ENCODE results near the gene C17orf67.

GRCh38 chr17:56795221-56795865, 38.4 kb downstream of the C17orf67 start:
- no peak for TF ChIP-seq TEAD4 (IDR thresholded peaks at IDR 0.05; ENCODE audit: low read depth, low read length)
- no peak for TF ChIP-seq CTCF (IDR thresholded peaks at IDR 0.05; ENCODE audit: control extremely low read depth in 1 of 3, insufficient read depth in 1 of 3, low read depth in 1 of 3, low read length in 3 of 3)
- TF ChIP-seq HDAC2 (IDR thresholded peaks at IDR 0.05; ENCODE audit: borderline replicate concordance in 1 of 2, low read depth in 2 of 2, low read length in 2 of 2) = no peak
- TF ChIP-seq MAX (IDR thresholded peaks at IDR 0.05) = no peak
- TF ChIP-seq SIN3A (conservative IDR thresholded peaks at IDR 0.05 in 1 of 2, IDR thresholded peaks at IDR 0.05 in 1 of 2; ENCODE audit: low read depth in 1 of 2, low read length in 2 of 2) = no peak
- no peak for TF ChIP-seq GABPA (IDR thresholded peaks at IDR 0.05; ENCODE audit: borderline replicate concordance, insufficient read depth, low read length)
- no peak for TF ChIP-seq NRF1 (IDR thresholded peaks at IDR 0.05; ENCODE audit: low read depth, low read length)
- no peak for TF ChIP-seq POLR2AphosphoS5 (IDR thresholded peaks at IDR 0.05; ENCODE audit: low read depth, low read length)
- TF ChIP-seq EZH2 (IDR thresholded peaks at IDR 0.05; ENCODE audit: low read depth, low read length, severe bottlenecking) = no peak
- TF ChIP-seq CBX5 (IDR thresholded peaks at IDR 0.05; ENCODE audit: low read depth, low read length) = no peak
- no peak for TF ChIP-seq SP1 (IDR thresholded peaks at IDR 0.05; ENCODE audit: low read depth, low read length)
- no peak for TF ChIP-seq FOSL1 (IDR thresholded peaks at IDR 0.05; ENCODE audit: insufficient read depth, low read depth, low read length)
- no peak for TF ChIP-seq RNF2 (IDR thresholded peaks at IDR 0.05; ENCODE audit: borderline replicate concordance, low read depth, low read length, missing control alignments, poor library complexity, severe bottlenecking)

Measured in H1 (cell line).